Peyer's patch (tissue), 4 donors: ENCODE measurements around the gene ERVFRD-1.

ENCODE experiments used
- CTCF ChIP-seq, 6 experiments: fragments of 450-650 bp in 4 of 6; fragments of 200-600 bp in 2 of 6; sonication (generic) in 1 of 6; IDR thresholded peaks; one replicate each; pipeline ENCODE4 v1.5.1; 2017 to 2019; ENCODE audit warnings: antibody characterized with exemption in 6 of 6, mild to moderate bottlenecking in 3 of 6, moderate library complexity in 1 of 6
- POLR2A ChIP-seq, 2 donors: fragments of 450-650 bp; IDR thresholded peaks; one replicate each; pipeline ENCODE4 v1.5.1; 2017; ENCODE audit warnings: antibody characterized with exemption in 2 of 2, mild to moderate bottlenecking in 2 of 2, moderate library complexity in 2 of 2

- TF ChIP-seq CTCF (IDR thresholded peaks at IDR 0.05): no peak
- TF ChIP-seq POLR2A (IDR thresholded peaks at IDR 0.05): no peak
These were observed 45.9 kb downstream of the ERVFRD-1 start for GRCh38 chr6:11065436-11066202.
